HAP-1 (cell line): ENCODE results near the gene CD276.
A peak's percentile ranks its signal among the peaks of the same experiment; 100 is the strongest.

Experiments used
- DNase-seq, 2 experiments: peaks; one replicate each; pipeline ENCODE4 v3.0.0-alpha.2; 2016 to 2020; ENCODE audit warnings: low spot score in 2 of 2
- H3K27me3 ChIP-seq: fragments of 250-450 bp; sonication (Bioruptor Pico); 2 replicates; pipeline ENCODE4 v1.5.1; 2020; ENCODE audit warnings: low read depth, mild to moderate bottlenecking, moderate library complexity
- H3K36me3 ChIP-seq: fragments of 250-450 bp; sonication (Bioruptor Pico); replicated peaks from 2 replicates; pipeline ENCODE4 v1.5.1; 2020; ENCODE audit warnings: mild to moderate bottlenecking
- H3K4me1 ChIP-seq: fragments of 250-450 bp; sonication (Bioruptor Pico); 2 replicates; pipeline ENCODE4 v1.5.1; 2020; ENCODE audit warnings: mild to moderate bottlenecking
- H3K4me3 ChIP-seq: fragments of 250-450 bp; sonication (Bioruptor Pico); 2 replicates; pipeline ENCODE4 v1.5.1; 2020; ENCODE audit warnings: mild to moderate bottlenecking, moderate library complexity
- H3K9me3 ChIP-seq: fragments of 250-450 bp; sonication (Bioruptor Pico); 2 replicates; pipeline ENCODE4 v1.5.1; 2020; ENCODE audit warnings: mild to moderate bottlenecking, moderate library complexity
- in situ Hi-C: fragments of 300-500 bp; cut with MboI; formaldehyde crosslinking; loops from 3 replicates; pipeline ENCODE4 v1.14.3; 2020; ENCODE audit warnings: low sequenced_read_pairs, inconsistent platforms, mixed read lengths

The CD276 gene

DNA sequence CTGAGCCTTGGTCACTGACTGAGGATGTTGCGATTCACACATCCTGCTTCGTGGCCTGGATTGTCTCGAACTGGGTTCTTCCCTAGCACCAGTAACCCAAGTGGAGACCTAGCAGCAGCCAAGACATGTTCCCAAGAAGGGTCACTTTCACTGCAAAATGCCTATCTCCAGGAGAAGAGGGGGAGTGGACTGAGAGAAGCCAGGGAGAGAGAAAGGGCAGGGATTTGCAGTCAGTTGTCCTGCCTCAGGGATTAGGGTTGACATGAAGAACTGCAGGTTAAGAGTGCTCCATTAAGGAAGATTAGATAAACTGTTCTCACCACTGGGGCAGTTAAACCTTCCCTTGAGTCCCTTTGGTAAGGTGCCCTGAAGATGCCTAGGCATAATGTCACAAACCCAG, 5.7 kb upstream of the CD276 start:
- in situ Hi-C loops: loop anchor here (25.0 kb wide), 1 partner anchor 116 kb away; no protein-coding TSS in a partner anchor
- Histone ChIP-seq H3K4me1 (peaks cover under 1% of the 10 kb centered on the region), H3K4me3 (no peak overlapping the region), H3K36me3 (no peaks in the 10 kb centered on the region), H3K9me3 (0 out of 2 replicates have a peak, but pooled peaks cover 3% of the 10 kb centered on the region), H3K27me3 (peaks cover 19% of the 10 kb centered on the region)
- DNase-seq: no peak

DNA sequence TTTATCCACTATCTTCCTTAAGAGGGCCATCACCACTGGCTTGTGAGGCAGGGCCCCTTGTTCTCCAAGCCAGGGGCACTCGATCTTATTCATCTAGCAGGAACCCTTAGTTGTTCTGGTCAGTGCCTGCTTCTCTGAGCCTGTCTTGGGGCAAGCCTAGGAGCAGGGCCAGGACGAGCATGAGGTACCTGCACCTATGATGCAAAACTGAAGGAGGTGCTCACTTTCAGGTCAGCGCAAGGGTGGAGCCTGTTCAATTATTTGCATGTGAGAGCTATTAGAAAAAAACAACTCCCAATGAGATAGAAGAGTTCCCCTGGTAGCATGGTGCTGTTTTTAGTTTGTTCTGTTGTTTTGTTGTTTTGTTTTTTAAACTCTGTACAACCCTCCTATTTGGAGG, 5.0 kb upstream of the CD276 start:
- Histone ChIP-seq H3K9me3 (no peaks in the 10 kb centered on the region), H3K4me1 (peaks cover 5% of the 10 kb centered on the region), H3K27me3 (peaks cover 12% of the 10 kb centered on the region), H3K36me3 (no peaks in the 10 kb centered on the region), H3K4me3 (no peak overlapping the region)
- in situ Hi-C loops: loop anchor here (25.0 kb wide), 1 partner anchor 117 kb away; no protein-coding TSS in a partner anchor
- no peak for DNase-seq

DNA sequence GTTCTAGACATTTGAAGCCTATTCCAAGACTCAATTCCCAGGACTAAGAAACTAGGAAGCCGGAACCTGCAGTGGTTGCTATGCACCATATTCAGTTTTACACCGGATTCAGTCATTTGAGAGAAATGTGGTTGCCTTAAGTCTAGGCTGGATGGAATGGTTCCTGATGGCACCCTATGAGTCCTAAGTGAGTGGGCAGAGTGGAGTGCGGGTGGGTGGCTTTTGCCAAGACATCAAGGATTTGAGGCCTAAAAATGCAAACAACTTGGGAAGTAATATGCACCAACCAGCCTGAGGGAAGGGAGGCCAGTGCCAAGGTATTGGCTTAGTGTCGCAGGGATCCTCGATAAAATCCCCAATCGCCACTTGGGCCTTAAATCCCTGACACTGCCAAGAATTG, 4.2 kb upstream of the CD276 start:
- H3K4me1 ChIP-seq: peaks cover 5% of the 10 kb centered on the region
- no peak overlapping the region for H3K4me3 ChIP-seq
- DNase-seq: no peak
- no peaks in the 10 kb centered on the region for H3K9me3 ChIP-seq
- in situ Hi-C loops: loop anchor here (25.0 kb wide), 1 partner anchor 118 kb away; no protein-coding TSS in a partner anchor
- peaks cover 4% of the 10 kb centered on the region; the same call in 1 of the 2 replicates for H3K36me3 ChIP-seq
- peaks cover 4% of the 10 kb centered on the region; the same call in 1 of the 2 replicates for H3K27me3 ChIP-seq

DNA sequence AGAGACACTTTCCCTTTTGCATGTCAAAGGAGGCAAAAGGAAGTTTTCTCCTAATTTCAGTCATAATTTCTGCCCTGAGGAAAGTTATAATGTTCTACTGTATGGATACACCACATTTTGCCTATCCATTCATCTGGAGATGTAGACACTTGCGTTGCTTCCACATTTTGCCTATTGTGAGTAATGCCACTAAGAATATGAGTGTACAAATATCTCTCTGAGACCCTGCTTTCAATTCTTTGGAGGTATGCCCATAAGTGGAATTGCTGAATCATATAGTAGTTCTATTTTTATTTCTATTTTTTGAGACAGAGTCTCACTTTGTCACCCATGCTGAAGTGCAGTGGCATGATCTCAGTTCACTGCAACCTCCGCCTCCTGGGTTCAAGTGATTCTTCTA, 3.6 kb upstream of the CD276 start:
- peaks cover 6% of the 10 kb centered on the region for H3K4me1 ChIP-seq

DNA sequence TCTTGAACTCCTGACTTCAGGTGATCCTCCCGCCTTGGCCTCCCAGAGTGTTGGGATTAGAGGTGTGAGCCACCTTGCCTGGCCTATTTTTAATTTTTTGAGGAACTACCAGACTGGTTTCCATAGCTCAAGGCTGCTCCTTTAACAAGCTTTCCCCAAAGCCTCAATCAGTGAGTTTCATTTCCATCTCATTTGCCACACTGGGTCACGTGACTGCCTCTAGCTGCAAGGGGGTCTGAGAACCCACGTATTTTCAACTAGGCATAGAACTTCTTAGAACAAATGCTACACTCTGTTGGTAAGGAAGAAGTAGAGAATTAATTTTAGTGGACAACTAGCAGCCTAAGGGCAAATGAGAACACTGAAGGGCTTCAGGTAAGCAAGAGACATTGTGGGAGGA, 3.1 kb upstream of the CD276 start:
- no peaks in the 10 kb centered on the region for H3K9me3 ChIP-seq
- H3K4me1 ChIP-seq: peaks cover 11% of the 10 kb centered on the region
- no peaks in the 10 kb centered on the region for H3K27me3 ChIP-seq
- no peak overlapping the region for H3K4me3 ChIP-seq
- H3K36me3 ChIP-seq: peaks cover 4% of the 10 kb centered on the region; the same call in 1 of the 2 replicates
- in situ Hi-C loops: loop anchor here (25.0 kb wide), 1 partner anchor 119 kb away; no protein-coding TSS in a partner anchor
- DNase-seq: no peak

More for the DNA sequence above, 3.6 kb upstream of the CD276 start:
- H3K4me3 ChIP-seq: no peak overlapping the region
- H3K9me3 ChIP-seq: no peaks in the 10 kb centered on the region
- 0 out of 2 replicates have a peak, but pooled peaks cover 3% of the 10 kb centered on the region for H3K27me3 ChIP-seq
- DNase-seq: no peak
- H3K36me3 ChIP-seq: peaks cover 4% of the 10 kb centered on the region; the same call in 1 of the 2 replicates
- in situ Hi-C loops: loop anchor here (25.0 kb wide), 1 partner anchor 118 kb away; no protein-coding TSS in a partner anchor

DNA sequence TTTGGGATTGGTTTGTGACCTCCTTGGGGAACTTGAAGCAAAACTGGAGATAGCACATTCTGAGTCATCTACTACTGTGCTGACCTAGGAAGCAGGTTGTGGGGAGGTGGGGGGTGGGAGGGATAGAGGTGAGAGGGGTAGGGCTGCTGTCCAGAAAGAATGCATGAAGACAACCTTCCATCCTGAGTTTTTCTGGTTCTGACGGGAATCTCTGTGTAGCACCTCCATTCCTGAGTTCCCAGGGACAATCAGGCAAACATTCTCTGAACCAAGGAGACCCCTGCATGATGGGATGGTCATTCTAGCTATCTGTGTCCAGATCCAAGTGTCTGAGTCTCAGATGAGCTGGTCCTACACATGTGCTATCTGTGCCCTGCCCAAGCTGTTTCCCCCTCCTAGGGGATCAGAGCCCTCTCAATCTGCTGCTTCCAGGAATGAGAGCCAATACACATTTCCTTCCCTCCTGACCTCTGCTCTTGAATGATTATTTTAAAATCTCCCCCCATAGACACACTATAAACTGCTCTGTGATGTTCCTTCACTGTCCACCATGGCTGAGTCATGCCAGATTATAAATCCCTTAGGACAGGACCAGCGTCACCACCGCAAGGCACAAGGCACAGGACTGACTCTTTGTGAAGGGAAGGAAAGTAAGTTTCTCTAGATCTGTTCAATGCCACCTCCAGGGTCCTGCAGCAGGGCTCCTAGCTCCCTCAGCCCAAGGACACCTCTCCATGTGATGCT, 2.2 kb upstream of the CD276 start:
- no peaks in the 10 kb centered on the region for H3K27me3 ChIP-seq
- H3K9me3 ChIP-seq: no peaks in the 10 kb centered on the region
- peaks cover 4% of the 10 kb centered on the region; the same call in 1 of the 2 replicates for H3K36me3 ChIP-seq
- DNase-seq: peak in 1 of 2 experiments; percentile 41
- in situ Hi-C loops: loop anchor here (25.0 kb wide), 1 partner anchor 120 kb away; no protein-coding TSS in a partner anchor
- H3K4me1 ChIP-seq: peaks cover 20% of the 10 kb centered on the region
- no peak overlapping the region for H3K4me3 ChIP-seq

DNA sequence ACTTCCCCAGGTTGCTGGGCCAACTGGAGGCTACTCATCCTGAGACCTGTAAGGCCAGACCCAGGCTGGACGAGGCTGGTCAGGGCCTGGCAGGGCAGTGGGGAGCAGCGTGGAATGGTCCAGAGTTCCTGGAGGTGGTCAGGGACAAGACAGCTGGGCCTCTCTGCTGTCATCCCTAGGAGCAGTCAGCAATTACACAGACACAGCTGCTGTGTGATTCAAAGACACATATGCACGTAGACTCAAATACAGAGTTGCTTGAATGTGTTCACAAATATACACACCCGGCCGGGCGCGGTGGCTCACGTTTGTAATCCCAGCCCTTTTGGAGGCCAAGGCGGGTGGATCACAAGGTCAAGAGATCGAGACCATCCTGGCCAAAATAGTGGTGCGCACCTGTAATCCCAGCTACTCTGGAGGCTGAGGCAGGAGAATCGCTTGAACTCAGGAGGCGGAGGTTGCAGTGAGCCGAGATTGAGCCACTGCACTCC, 1.5 kb upstream of the CD276 start:
- Histone ChIP-seq H3K9me3 (no peaks in the 10 kb centered on the region), H3K4me1 (peaks cover 20% of the 10 kb centered on the region), H3K36me3 (peaks cover 4% of the 10 kb centered on the region; the same call in 1 of the 2 replicates), H3K4me3 (no peak overlapping the region), H3K27me3 (no peaks in the 10 kb centered on the region)
- in situ Hi-C loops: loop anchor here (25.0 kb wide), 1 partner anchor 120 kb away; no protein-coding TSS in a partner anchor
- no peak for DNase-seq

DNA sequence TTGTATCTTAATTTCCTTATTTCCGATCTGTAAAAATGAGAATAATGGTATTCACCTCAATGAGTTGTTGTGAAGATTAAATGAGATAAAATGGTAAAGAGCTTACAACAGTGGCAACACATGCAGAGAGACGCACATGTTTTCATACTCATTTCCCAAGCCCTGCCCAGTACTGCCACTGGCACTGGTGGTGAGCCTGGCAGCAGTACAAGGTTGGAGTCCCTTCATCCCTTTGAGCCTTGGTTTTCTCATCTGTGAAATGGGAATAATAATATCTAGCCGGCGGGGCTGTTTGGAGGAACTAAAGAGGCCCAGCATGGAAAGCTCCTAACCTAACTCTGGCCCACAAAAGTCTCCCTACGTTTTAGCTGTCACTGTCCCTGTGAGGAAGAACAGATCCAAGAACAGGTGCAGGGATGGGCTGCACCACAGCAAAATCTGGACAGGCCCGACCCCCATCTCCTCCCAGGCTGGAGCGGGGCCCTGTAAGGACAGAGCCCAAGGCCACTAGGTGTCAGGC, 866 bp upstream of the CD276 start:
- Histone ChIP-seq H3K36me3 (peaks cover 4% of the 10 kb centered on the region; the same call in 1 of the 2 replicates), H3K9me3 (no peaks in the 10 kb centered on the region), H3K4me3 (peak overlapping the region; percentile 94), H3K4me1 (peaks cover 20% of the 10 kb centered on the region), H3K27me3 (no peaks in the 10 kb centered on the region)
- DNase-seq: no peak
- in situ Hi-C loops: loop anchor here (25.0 kb wide), 1 partner anchor 121 kb away; no protein-coding TSS in a partner anchor

DNA sequence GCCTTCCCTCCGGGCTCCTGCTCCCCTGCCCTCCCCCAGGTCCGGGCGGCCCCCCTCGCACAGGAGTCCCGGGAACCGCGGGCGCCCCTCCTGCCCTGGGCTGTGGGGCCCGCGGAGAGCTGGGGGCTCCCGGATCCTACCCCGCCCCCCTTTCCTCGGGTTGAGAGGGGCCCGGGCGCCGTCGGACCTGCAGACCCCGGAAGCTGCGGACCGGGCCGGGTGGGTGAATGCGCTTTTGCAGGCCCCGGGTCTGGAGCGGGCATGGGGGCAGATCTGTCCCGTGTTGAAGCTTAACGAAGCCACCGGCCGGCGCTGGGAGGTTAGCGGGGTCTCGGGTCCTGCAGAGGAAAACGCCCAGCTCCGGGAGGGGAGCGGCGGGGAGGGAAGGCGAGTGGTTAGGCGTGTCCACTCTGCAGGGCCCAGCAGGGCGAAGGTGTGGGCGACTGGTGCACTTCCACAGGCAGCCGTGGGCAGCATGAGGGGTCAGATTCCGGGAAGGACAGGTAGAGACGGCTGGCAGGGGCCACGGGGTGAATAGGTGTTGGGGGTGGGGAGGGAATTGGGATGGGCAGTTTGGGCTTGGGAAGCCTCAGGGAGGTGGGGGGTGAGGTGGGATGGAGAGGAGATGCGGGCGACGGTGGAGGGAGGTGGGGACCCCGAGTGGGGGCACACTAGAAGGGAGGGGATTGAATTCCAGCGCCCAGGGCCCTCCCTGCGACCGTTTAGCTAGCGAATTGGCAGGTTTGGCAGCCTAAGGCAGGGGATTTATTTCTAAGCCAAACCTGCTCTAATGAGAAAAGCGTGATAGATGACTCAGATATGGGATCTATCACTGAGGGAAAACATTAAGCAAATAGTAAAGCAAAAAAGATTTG, 635 bp downstream of the CD276 start:
- Histone ChIP-seq H3K4me3 (peak overlapping the region; percentile 94), H3K4me1 (peaks cover 20% of the 10 kb centered on the region), H3K36me3 (peaks cover 4% of the 10 kb centered on the region; the same call in 1 of the 2 replicates), H3K27me3 (no peaks in the 10 kb centered on the region), H3K9me3 (no peaks in the 10 kb centered on the region)
- peak; percentile 48 to 70 for DNase-seq
- in situ Hi-C loops: loop anchor here (25.0 kb wide), 1 partner anchor 123 kb away; no protein-coding TSS in a partner anchor

DNA sequence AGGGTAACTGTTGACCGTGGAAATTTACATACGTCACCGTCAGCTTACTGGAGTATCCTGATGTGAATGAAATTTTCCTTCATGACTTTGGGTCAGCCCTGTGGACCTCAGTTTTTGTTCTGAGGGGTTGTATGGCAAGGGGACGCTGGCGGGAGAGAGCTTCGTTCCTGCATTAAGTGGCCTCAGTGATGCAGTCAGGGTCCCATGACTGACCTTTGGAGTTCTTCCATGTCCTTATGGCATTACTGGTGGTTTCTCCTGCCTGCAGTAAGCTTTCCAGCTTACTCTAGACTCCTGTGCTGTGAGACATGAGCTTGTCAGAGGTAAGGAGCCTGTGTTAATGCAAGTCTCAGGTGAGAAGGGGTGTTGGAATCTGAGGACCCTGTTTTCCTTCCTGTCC, 1.8 kb downstream of the CD276 start:
- Histone ChIP-seq H3K9me3 (no peaks in the 10 kb centered on the region), H3K4me3 (peak overlapping the region; percentile 94), H3K4me1 (peaks cover 21% of the 10 kb centered on the region), H3K36me3 (peaks cover 4% of the 10 kb centered on the region; the same call in 1 of the 2 replicates), H3K27me3 (no peaks in the 10 kb centered on the region)
- in situ Hi-C loops: loop anchor here (25.0 kb wide), 1 partner anchor 124 kb away; no protein-coding TSS in a partner anchor
- no peak for DNase-seq

DNA sequence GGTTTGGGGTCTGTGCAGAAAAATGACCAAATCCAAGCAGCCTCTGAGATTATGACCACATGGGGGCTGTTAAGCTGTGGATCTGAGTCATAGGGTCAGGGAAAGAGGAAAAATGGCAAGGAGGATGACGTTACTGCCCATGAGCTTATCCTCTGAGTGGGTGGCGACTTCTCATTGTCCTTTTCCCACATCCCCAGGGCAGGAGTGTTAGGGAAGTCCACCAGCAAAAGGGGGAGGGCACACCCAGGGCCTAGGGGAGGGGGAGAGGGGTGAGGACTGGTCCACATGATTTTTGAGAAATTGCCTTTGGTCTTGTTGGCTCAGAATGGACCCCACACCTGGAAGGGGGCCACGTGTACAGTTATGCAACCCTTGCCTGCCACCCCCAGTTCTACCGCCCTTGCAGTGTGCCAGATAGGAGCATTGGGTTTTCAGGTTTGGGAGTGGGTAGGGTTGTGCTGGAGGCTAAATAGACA, 2.6 kb downstream of the CD276 start:
- no peaks in the 10 kb centered on the region for H3K27me3 ChIP-seq
- H3K4me3 ChIP-seq: no peak overlapping the region
- H3K36me3 ChIP-seq: peaks cover 4% of the 10 kb centered on the region; the same call in 1 of the 2 replicates
- no peaks in the 10 kb centered on the region for H3K9me3 ChIP-seq
- peaks cover 26% of the 10 kb centered on the region for H3K4me1 ChIP-seq
- DNase-seq: peak in 1 of 2 experiments; percentile 50
- in situ Hi-C loops: loop anchor here (25.0 kb wide), 1 partner anchor 125 kb away; no protein-coding TSS in a partner anchor

DNA sequence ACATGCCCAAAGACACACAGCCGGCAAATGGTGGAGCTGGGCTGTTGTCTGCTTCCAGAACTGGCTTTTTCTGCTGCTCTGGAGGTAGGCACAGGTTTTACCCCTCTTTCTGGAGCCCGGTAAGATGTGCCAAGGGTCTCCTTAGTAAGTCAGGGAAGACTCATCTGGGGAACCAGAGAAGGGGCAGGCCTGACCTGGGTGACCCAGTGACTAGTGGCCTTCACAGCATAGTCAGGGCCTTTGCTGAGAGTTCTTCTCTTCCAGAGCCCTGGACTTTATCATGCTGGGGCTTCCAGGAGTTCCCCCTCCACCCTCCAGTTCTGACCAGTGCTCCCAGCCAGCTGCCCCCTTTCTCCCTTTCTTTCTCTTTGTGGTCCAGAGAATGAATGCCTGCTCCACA, 3.2 kb downstream of the CD276 start:
- H3K4me1 ChIP-seq: peaks cover 26% of the 10 kb centered on the region
- H3K9me3 ChIP-seq: no peaks in the 10 kb centered on the region
- peaks cover 4% of the 10 kb centered on the region; the same call in 1 of the 2 replicates for H3K36me3 ChIP-seq
- no peak overlapping the region for H3K4me3 ChIP-seq
- in situ Hi-C loops: loop anchor here (25.0 kb wide), 1 partner anchor 125 kb away; no protein-coding TSS in a partner anchor
- no peaks in the 10 kb centered on the region for H3K27me3 ChIP-seq
- DNase-seq: no peak
